ENCODE measurements around the gene RIN3.

RIN3 gene

DNA sequence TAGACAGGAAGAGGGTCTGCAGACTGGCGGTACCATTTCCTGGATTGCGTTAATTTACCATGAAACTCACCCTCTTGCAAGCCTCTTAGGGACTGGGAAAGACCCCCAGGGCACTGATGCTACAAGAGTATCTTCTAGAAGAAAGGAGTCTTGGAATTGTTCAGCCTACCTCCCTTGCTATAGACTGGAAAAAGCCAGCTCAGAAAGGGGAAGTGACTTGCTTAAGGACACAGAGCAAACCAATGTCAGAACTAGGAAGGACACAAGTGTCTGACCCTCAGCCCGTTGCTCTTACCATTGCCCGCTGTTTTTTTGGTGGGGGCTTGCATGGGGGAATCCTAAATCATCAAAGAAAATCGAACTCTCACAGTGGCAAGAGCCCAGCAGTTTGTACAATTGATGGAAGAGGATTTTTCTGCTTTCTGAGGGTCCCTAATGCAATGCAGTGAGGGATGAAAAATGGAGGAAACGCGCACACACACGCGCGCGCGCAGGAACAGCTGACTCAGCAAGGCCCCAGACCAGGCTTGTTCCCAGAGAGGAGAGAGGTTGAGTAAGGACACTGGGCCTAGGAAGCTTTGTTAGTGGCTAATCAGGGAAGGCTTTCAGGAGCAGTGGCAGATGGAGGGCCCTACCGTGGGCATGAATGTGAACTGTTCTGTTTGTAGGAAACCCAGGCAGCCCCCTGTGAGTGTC is 50.9 kb downstream of the RIN3 start:
- H4K20me1 ChIP-seq = peaks cover 0 to 17% (median 0%) of the 10 kb centered on the region in 11 experiments; a peak in 4 of 22 replicates
- peaks cover 10 to 41% (median 26%) of the 10 kb centered on the region in 10 experiments; a peak in 17 of 20 replicates for H3K4me1 ChIP-seq
- H3K36me3 ChIP-seq = peaks cover 16 to 53% (median 30%) of the 10 kb centered on the region in 11 experiments
- peak overlapping the region in 3 of 11 experiments; percentile 35 to 44 (median 36); a peak in 5 of 22 replicates for H3K27ac ChIP-seq
- TF ChIP-seq Cebpa-rat (IDR thresholded peaks at IDR 0.05) = no peak
- no peak overlapping the region for H3K4me3 ChIP-seq
- H3K9me3 ChIP-seq (replicated peaks in 1 of 11) = peaks cover 16 to 21% (median 19%) of the 10 kb centered on the region in 11 experiments
- H3K4me2 ChIP-seq = peak overlapping the region in 5 of 11 experiments; percentile 69 to 89 (median 81); a peak in 10 of 22 replicates
- 0 out of 22 replicates have a peak overlapping the region, but pooled peaks of 1 of the 11 experiments have one; percentile 8 for H3K9ac ChIP-seq
- no peaks in the 10 kb centered on the region for H3K27me3 ChIP-seq

DNA sequence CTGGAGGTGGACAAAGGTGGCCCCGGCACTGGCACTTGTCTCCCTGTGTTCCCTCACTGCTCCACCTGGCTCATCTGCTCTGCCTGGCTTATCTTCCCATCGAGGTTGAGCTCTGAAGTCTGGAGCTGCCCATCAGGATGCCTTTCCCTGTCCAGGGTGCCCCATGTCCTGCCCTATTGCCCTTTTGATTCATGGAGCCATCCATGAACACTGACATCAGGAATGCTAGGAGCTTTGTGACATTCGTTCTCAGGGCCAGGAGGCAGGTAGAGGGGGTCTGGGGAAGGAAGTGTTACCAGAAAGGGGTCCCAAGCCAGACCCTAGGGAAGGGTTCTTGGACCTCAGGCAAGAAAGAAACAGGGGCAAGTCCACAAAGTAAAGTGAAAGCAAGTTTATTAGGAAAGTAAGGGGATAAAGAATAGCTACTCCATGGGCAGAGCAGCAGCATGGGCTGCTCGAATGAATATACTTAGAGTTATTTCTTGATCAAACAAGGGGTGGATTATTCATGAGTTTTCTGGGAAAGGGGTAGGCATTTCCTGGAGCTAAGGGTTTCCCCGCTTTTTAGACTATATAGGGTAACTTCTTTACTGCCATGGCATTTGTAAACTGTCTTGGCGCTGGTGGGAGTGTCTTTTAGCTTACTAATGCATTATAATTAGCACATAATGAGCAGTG is 51.6 kb downstream of the RIN3 start:
- Histone ChIP-seq H3K9ac (no peak overlapping the region), H3K27me3 (no peaks in the 10 kb centered on the region), H3K9me3 (replicated peaks in 1 of 11) (peaks cover 16 to 21% (median 19%) of the 10 kb centered on the region in 11 experiments), H3K27ac (0 out of 22 replicates have a peak overlapping the region, but pooled peaks of 1 of the 11 experiments have one; percentile 16), H3K36me3 (peaks cover 16 to 47% (median 25%) of the 10 kb centered on the region in 11 experiments), H4K20me1 (peaks cover 0 to 16% (median 0%) of the 10 kb centered on the region in 11 experiments; a peak in 3 of 22 replicates), H3K4me1 (peaks cover 14 to 41% (median 30%) of the 10 kb centered on the region in 10 experiments; a peak in 18 of 20 replicates), H3K4me3 (no peak overlapping the region), H3K4me2 (peak overlapping the region in 5 of 11 experiments; percentile 69 to 89 (median 81); a peak in 7 of 22 replicates)
- no peak for TF ChIP-seq Cebpa-rat (IDR thresholded peaks at IDR 0.05)

- Histone ChIP-seq H3K27ac (no peak overlapping the region), H3K9ac (no peak overlapping the region), H4K20me1 (peaks cover 0 to 16% (median 0%) of the 10 kb centered on the region in 11 experiments; a peak in 3 of 22 replicates), H3K36me3 (peaks cover 16 to 42% (median 23%) of the 10 kb centered on the region in 11 experiments), H3K4me3 (no peak overlapping the region), H3K4me2 (no peak overlapping the region), H3K4me1 (peaks cover 19 to 42% (median 30%) of the 10 kb centered on the region in 10 experiments), H3K9me3 (replicated peaks in 1 of 11) (peaks cover 16 to 21% (median 19%) of the 10 kb centered on the region in 11 experiments), H3K27me3 (no peaks in the 10 kb centered on the region)
- TF ChIP-seq Cebpa-rat (IDR thresholded peaks at IDR 0.05) = no peak
Measured at GRCh38 chr14:92565718-92566115, 52.1 kb downstream of the RIN3 start.

GRCh38 chr14:92567173-92567725 is 53.7 kb downstream of the RIN3 start:
- peaks cover 0 to 25% (median 0%) of the 10 kb centered on the region in 11 experiments; a peak in 3 of 22 replicates for H4K20me1 ChIP-seq
- H3K27ac ChIP-seq = no peak overlapping the region
- H3K9ac ChIP-seq = no peak overlapping the region
- no peak overlapping the region for H3K4me2 ChIP-seq
- H3K4me3 ChIP-seq = no peak overlapping the region
- H3K4me1 ChIP-seq = peaks cover 23 to 48% (median 29%) of the 10 kb centered on the region in 10 experiments
- no peak for TF ChIP-seq Cebpa-rat (IDR thresholded peaks at IDR 0.05)
- H3K36me3 ChIP-seq = peaks cover 16 to 51% (median 25%) of the 10 kb centered on the region in 11 experiments
- no peaks in the 10 kb centered on the region for H3K27me3 ChIP-seq
- H3K9me3 ChIP-seq (replicated peaks in 1 of 11) = peaks cover 16 to 21% (median 19%) of the 10 kb centered on the region in 11 experiments

- Histone ChIP-seq H3K9me3 (replicated peaks in 1 of 11) (peaks cover 16 to 21% (median 19%) of the 10 kb centered on the region in 11 experiments), H3K36me3 (peaks cover 16 to 59% (median 25%) of the 10 kb centered on the region in 11 experiments), H3K4me3 (no peak overlapping the region), H4K20me1 (peaks cover 0 to 23% (median 0%) of the 10 kb centered on the region in 11 experiments; a peak in 4 of 22 replicates), H3K4me1 (peaks cover 11 to 39% (median 24%) of the 10 kb centered on the region in 10 experiments), H3K4me2 (peak overlapping the region in 3 of 11 experiments; percentile 1 to 31 (median 17); a peak in 3 of 22 replicates), H3K27me3 (no peaks in the 10 kb centered on the region), H3K27ac (peak overlapping the region in 1 of 11 experiments; percentile 9; a peak in 1 of 22 replicates), H3K9ac (no peak overlapping the region)
- no peak for TF ChIP-seq Cebpa-rat (IDR thresholded peaks at IDR 0.05)
Measured at GRCh38 chr14:92568621-92569479, 55.3 kb downstream of the RIN3 start.

GRCh38 chr14:92570674-92571262 is 57.2 kb downstream of the RIN3 start:
- TF ChIP-seq Cebpa-rat (IDR thresholded peaks at IDR 0.05) = no peak
- Histone ChIP-seq H3K9me3 (replicated peaks in 1 of 11) (peaks cover 17 to 23% (median 18%) of the 10 kb centered on the region in 11 experiments), H3K4me2 (0 out of 22 replicates have a peak overlapping the region, but pooled peaks of 2 of the 11 experiments have one; percentile 3 to 12), H3K27ac (no peak overlapping the region), H4K20me1 (peaks cover 0 to 24% (median 0%) of the 10 kb centered on the region in 11 experiments; a peak in 3 of 22 replicates), H3K36me3 (peaks cover 15 to 60% (median 20%) of the 10 kb centered on the region in 11 experiments), H3K4me1 (peaks cover 0 to 33% (median 24%) of the 10 kb centered on the region in 10 experiments; a peak in 12 of 20 replicates), H3K4me3 (no peak overlapping the region), H3K9ac (no peak overlapping the region), H3K27me3 (no peaks in the 10 kb centered on the region)

GRCh38 chr14:92572050-92572449 is 58.5 kb downstream of the RIN3 start:
- peaks cover 2 to 40% (median 28%) of the 10 kb centered on the region in 10 experiments; a peak in 19 of 20 replicates for H3K4me1 ChIP-seq
- no peak overlapping the region for H3K9ac ChIP-seq
- peaks cover 0 to 24% (median 0%) of the 10 kb centered on the region in 11 experiments; a peak in 3 of 22 replicates for H4K20me1 ChIP-seq
- H3K4me2 ChIP-seq = peak overlapping the region in 2 of 11 experiments; percentile 1 to 15; a peak in 2 of 22 replicates
- H3K27ac ChIP-seq = no peak overlapping the region
- H3K4me3 ChIP-seq = no peak overlapping the region
- TF ChIP-seq Cebpa-rat (IDR thresholded peaks at IDR 0.05) = no peak
- H3K27me3 ChIP-seq = peaks cover 0 to 4% (median 0%) of the 10 kb centered on the region in 11 experiments; a peak in 2 of 22 replicates
- H3K9me3 ChIP-seq (replicated peaks in 1 of 11) = peaks cover 12 to 23% (median 16%) of the 10 kb centered on the region in 11 experiments
- H3K36me3 ChIP-seq = peaks cover 5 to 60% (median 12%) of the 10 kb centered on the region in 11 experiments; a peak in 21 of 22 replicates

Measured in BLaER1 treated with 17β-estradiol and CSF1 and Interleukin-3, amounts not matched to agents 10 nM and 100 nM (cell line).